Body of pancreas (tissue), 4 donors: ENCODE results near the gene RPTOR. TPM values are rescaled to one million over a fixed set of nuclear protein-coding genes. Genes with fewer than 3 reads are reported as not detected.
A peak's percentile ranks its signal among the peaks of the same experiment; 100 is the strongest.

Experiments
- ATAC-seq: fragments of 150-250 bp; one replicate; pipeline ENCODE4 v1.9.1; 2016
- DNase-seq, 4 donors: peaks; one replicate each; pipeline ENCODE4 v3.0.0-alpha.2; 2019
- H3K27ac ChIP-seq, 4 donors: fragments of 200-600 bp; sonication (generic); 1 replicate in 3 of 4; 2 replicates in 1 of 4; pipeline versions ENCODE4 v1.5.1 to v1.6.1; 2016 to 2019; ENCODE audit warnings: mild to moderate bottlenecking in 1 of 4, mixed read lengths in 1 of 4, moderate library complexity in 1 of 4
- H3K27me3 ChIP-seq, 2 donors: fragments of 200-600 bp; sonication (generic); one replicate each; pipeline ENCODE4 v1.6.0; 2016; ENCODE audit warnings: mild to moderate bottlenecking in 1 of 2
- H3K36me3 ChIP-seq, 2 donors: fragments of 200-600 bp; sonication (generic); replicated peaks in 1 of 2; 2 replicates each; pipeline ENCODE4 v1.5.1; 2016; ENCODE audit warnings: low read depth in 2 of 2; ENCODE audit not compliant: insufficient read depth in 1 of 2
- H3K4me1 ChIP-seq: fragments of 200-600 bp; sonication (generic); one replicate; pipeline ENCODE4 v1.6.0; 2016
- H3K4me3 ChIP-seq, 2 donors: fragments of 200-600 bp; sonication (generic); 1 replicate in 1 of 2; 2 replicates in 1 of 2; pipeline ENCODE4 v1.5.1; 2016 to 2019
- H3K9me3 ChIP-seq, 3 donors: fragments of 200-600 bp; sonication (generic); 1 replicate in 2 of 3; 2 replicates in 1 of 3; pipeline ENCODE4 v1.5.1; 2016
- CTCF ChIP-seq, 7 experiments: fragments of 450-650 bp in 4 of 7; fragments of 200-600 bp in 3 of 7; sonication (generic) in 3 of 7; IDR thresholded peaks; one replicate each; pipeline ENCODE4 v1.5.1; 2016 to 2019; ENCODE audit warnings: antibody characterized with exemption in 7 of 7
- POLR2A ChIP-seq, 3 donors: fragments of 450-650 bp; IDR thresholded peaks; one replicate each; pipeline ENCODE4 v1.6.1; 2016; ENCODE audit warnings: antibody characterized with exemption in 3 of 3, mild to moderate bottlenecking in 2 of 3
- WGBS, 2 donors: methylation state at CpG; one replicate each; pipeline ENCODE4 v1.1.5; 2017; 5-methylcytosine and 5-hydroxymethylcytosine counted together
- intact Hi-C: fragments of 100-400 bp; cut with DNase I; formaldehyde crosslinking; loops from one replicate; pipeline ENCODE4 v1.15.1; 2023
- total RNA-seq, 2 donors: library from RNA; depleted of rRNA; stranded (reverse); fragments of >200 nt; gene quantifications; one replicate each; pipeline ENCODE4 v1.1.0, GENCODE V29; 2016

RPTOR gene
- total RNA-seq, 2 donors from 2014 or later = 22.3 to 34.3 TPM

- H3K27ac ChIP-seq = no peak overlapping the region
These were observed 263.2 kb downstream of the RPTOR start for GRCh38 chr17:80807882-80808281.

GRCh38 chr17:80811181-80812105 lies 266.8 kb downstream of the RPTOR start:
- no peaks in the 10 kb centered on the region for H3K4me1 ChIP-seq
- intact Hi-C loops = no loop called here
- no peaks in the 10 kb centered on the region for H3K9me3 ChIP-seq
- 82 to 86% methylated on average over 21 of the region's 21 CpGs for WGBS, 2 donors
- H3K27me3 ChIP-seq = no peaks in the 10 kb centered on the region
- DNase-seq = peak in 1 of 4 donors; percentile 3
- ATAC-seq = no peak
- no peak overlapping the region for H3K4me3 ChIP-seq
- no peak for TF ChIP-seq POLR2A (IDR thresholded peaks at IDR 0.05)
- TF ChIP-seq CTCF (IDR thresholded peaks at IDR 0.05) = no peak
- no peaks in the 10 kb centered on the region for H3K36me3 ChIP-seq
- H3K27ac ChIP-seq = no peak overlapping the region

More at GRCh38 chr17:80807882-80808281, 263.2 kb downstream of the RPTOR start:
- no peaks in the 10 kb centered on the region for H3K27me3 ChIP-seq
- WGBS, 2 donors = 83 to 100% methylated on average over 1 of the region's 1 CpG
- no peaks in the 10 kb centered on the region for H3K4me1 ChIP-seq
- no peak for TF ChIP-seq CTCF (IDR thresholded peaks at IDR 0.05)
- no peak for TF ChIP-seq POLR2A (IDR thresholded peaks at IDR 0.05)
- no peak overlapping the region for H3K4me3 ChIP-seq
- intact Hi-C loops = no loop called here
- no peaks in the 10 kb centered on the region for H3K36me3 ChIP-seq
- DNase-seq = no peak
- no peaks in the 10 kb centered on the region for H3K9me3 ChIP-seq
- ATAC-seq = no peak

- ATAC-seq (no peak), DNase-seq (peak in 1 of 4 donors; percentile 2)
- Histone ChIP-seq H3K4me1 (no peaks in the 10 kb centered on the region), H3K27ac (no peak overlapping the region), H3K36me3 (no peaks in the 10 kb centered on the region), H3K27me3 (no peaks in the 10 kb centered on the region), H3K4me3 (no peak overlapping the region), H3K9me3 (no peaks in the 10 kb centered on the region)
- TF ChIP-seq POLR2A (IDR thresholded peaks at IDR 0.05) (no peak), CTCF (IDR thresholded peaks at IDR 0.05) (no peak)
- 86 to 89% methylated on average over 18 of the region's 18 CpGs for WGBS, 2 donors
- intact Hi-C loops = no loop called here
These were observed 267.9 kb downstream of the RPTOR start for GRCh38 chr17:80812362-80813088.

GRCh38 chr17:80813318-80813717 lies 268.7 kb downstream of the RPTOR start:
- ATAC-seq = no peak
- intact Hi-C loops = no loop called here
- no peaks in the 10 kb centered on the region for H3K36me3 ChIP-seq
- no peak for DNase-seq
- H3K4me3 ChIP-seq = no peak overlapping the region
- H3K9me3 ChIP-seq = no peaks in the 10 kb centered on the region
- H3K27me3 ChIP-seq = no peaks in the 10 kb centered on the region
- no peaks in the 10 kb centered on the region for H3K4me1 ChIP-seq
- TF ChIP-seq POLR2A (IDR thresholded peaks at IDR 0.05) (no peak), CTCF (IDR thresholded peaks at IDR 0.05) (no peak)
- H3K27ac ChIP-seq = no peak overlapping the region
- WGBS, 2 donors = 89 to 94% methylated on average over 5 of the region's 5 CpGs
